Measurements from ENCODE around the gene ATP6V1E1.

DNA sequence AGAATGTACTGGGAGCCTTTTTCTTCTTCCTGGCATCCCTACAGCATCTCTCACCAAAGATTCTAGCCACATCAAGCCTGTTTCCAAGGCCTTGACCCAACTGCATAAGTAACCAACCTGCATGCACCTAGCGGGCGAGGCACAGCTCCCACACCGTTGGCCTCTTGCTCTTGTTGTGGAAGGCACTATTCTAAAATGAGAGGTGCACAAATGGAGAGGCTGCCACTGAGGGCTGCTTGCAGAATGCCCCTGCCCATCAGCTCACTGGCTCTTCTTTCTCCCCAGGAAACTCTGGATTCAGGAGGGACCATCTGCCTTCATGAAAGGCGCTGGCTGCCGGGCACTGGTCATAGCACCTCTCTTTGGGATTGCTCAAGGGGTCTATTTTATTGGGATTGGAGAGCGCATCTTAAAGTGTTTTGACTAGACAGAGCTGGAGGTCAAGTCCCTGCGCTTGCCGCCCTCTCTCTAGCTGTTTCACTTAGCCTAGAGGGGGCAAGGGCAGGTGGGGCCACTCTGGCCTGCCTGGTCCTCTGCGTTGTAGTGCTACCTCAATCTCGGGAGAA, 38.7 kb downstream of the ATP6V1E1 start:
- TF ChIP-seq CTCF (IDR thresholded peaks at IDR 0.05) (no peak), POLR2A (IDR thresholded peaks at IDR 0.05) (no peak)

Data from thyroid gland (tissue), 4 donors.